Measurements from ENCODE around the gene SINHCAF.
"Not testable (repeated sequence)": the region's sequence is repeated elsewhere in the genome, so short reads cannot be mapped to it uniquely, and the experiment has no call there.

SINHCAF gene

GRCh38 chr12:31259136-31259886 is 66.6 kb downstream of the SINHCAF start:
- no peak for DNase-seq

DNA sequence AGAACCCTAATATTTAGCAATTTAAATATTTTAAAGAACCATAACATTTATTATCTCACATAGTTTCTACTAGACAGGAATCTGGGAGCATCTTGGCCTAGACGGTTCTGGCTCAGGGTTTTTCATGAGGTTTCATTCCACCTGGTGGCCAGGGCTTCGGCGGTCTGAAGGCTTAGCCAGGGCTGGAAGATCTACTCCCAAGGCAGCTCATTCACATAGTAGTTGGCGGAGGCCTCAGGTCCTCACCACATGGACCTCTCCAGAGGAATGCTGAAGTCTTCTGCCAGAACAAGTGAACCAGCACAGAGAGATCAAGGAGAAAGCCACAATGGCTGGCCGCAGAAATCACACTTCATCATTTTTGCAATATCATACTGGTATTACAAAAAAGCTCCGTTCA is 68.2 kb downstream of the SINHCAF start:
- no peak for DNase-seq

DNA sequence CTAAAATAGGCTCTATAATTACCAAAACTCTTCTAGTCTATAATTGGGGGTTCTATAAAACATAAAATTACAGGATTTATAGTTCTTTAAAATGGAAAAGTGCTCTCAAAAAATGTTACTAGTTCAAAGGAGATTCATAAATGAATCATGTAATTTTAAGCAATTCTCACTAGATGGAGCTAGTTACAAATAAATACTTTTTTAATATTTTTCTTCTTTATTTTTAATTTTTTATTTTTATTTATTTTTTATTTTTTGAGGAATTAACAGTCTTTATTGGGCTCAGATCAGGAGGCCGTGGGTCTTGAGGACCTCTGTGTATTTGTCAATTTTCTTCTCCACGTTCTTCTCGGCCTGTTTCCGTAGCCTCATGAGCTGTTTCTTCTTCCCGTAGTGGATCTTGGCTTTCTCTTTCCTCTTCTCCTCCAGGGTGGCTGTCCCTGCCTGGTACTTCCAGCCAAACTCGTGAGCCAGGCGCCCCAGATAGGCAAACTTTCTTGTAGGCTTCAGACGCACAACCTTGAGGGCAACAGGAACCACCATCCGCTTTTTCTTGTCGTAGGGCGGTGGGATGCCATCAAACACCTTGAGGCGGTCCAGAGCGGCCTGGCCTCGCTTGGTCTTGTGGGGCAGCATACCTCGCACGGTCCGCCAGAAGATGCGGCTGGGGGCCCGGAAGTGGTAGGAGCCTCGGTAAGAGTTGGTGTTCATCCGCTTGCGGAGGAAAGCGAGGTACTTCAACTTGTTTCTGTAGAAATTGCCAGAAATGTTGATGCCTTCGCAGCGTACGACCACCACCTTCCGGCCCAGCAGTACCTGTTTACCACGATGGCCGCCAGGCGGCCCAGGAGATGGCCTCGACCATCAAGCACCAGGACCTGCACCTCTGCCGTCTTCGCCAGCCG is 74.0 kb downstream of the SINHCAF start:
- not testable (repeated sequence) for DNase-seq

GRCh38 chr12:31250179-31250578 is 75.8 kb downstream of the SINHCAF start:
- no peak for DNase-seq

- no peak for DNase-seq
Observed at GRCh38 chr12:31249356-31249755, 76.6 kb downstream of the SINHCAF start.

- DNase-seq = no peak
Observed at GRCh38 chr12:31248815-31249214, 77.1 kb downstream of the SINHCAF start.

DNA sequence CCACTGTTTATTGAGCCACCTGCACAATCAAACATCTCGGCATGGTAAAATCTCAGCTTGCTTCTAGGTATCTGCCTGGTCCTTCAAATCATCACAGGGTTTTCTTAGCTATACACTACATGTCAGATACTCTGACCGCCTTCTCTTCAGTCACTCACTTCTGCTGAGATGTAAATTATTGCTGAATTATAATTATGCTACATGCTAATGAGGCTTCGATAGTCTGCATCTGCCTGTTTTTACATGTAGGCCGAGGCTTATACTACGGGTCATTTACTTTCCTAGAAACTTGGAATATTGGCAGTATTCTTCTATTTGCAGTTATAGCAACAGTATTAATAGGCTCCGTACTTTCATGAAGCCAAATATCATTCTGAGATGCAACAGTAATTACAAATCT is 77.6 kb downstream of the SINHCAF start:
- no peak for DNase-seq

GRCh38 chr12:31246470-31246850 is 79.5 kb downstream of the SINHCAF start:
- DNase-seq = no peak

DNA sequence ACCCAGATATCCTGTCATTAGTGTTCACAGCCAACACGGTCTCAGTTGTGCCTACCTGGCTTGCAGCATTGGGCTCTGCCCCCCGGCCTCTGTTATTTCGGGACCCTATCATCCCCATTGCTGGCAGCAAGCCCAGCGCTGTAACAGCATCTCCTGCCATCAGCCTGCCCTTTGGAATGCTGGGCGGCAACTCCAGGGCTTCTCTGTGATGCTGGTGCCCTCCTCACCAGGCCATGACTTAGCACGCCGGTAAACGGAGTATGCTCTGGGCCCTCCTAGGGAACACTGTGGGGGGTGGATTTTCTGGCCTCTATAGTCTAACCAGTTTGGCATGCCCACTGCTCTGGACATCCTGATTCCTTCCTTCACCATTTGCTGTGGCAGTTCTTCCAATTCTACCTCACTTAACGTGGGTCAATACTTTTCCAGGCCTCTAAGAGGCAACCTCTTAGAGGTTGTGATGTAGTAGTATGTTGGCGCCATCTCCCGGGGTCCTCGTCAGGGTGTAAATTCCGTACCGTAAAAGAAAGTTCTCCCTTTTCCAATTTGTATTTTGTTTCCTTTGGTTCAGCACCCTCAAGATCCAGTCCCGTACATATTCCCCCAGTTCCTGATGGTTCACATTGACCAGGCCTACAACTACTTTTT is 80.0 kb downstream of the SINHCAF start:
- no peak for DNase-seq

DNA sequence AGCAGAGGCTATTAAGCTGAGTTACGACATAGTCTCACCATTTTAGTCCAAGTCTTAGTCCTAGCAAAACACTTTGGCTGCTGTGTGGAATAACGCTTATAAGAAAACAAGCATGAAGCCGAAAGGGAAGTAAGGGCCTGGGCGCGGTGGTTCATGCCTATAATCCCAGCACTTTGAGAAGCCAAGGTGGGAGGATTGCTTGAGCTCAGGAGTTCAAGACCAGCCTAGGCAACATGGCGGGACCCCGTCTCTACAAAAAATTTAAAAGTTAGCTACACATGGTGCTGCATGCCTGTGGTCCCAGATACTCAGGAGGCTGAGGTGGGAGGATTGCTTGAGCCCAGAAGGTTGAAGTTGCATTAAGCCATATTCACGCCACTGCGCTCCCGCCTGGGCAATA is 83.5 kb downstream of the SINHCAF start:
- DNase-seq = not testable (repeated sequence)

- DNase-seq = peak; percentile 79
Observed at GRCh38 chr12:31238764-31239387, 87.1 kb downstream of the SINHCAF start.

- not testable (repeated sequence) for DNase-seq
Observed at GRCh38 chr12:31238333-31238732, 87.6 kb downstream of the SINHCAF start.

- no peak for DNase-seq
Observed at GRCh38 chr12:31236998-31237637, 88.8 kb downstream of the SINHCAF start.

- DNase-seq = peak; percentile 43
Observed at GRCh38 chr12:31235868-31236395, 90.0 kb downstream of the SINHCAF start.

DNA sequence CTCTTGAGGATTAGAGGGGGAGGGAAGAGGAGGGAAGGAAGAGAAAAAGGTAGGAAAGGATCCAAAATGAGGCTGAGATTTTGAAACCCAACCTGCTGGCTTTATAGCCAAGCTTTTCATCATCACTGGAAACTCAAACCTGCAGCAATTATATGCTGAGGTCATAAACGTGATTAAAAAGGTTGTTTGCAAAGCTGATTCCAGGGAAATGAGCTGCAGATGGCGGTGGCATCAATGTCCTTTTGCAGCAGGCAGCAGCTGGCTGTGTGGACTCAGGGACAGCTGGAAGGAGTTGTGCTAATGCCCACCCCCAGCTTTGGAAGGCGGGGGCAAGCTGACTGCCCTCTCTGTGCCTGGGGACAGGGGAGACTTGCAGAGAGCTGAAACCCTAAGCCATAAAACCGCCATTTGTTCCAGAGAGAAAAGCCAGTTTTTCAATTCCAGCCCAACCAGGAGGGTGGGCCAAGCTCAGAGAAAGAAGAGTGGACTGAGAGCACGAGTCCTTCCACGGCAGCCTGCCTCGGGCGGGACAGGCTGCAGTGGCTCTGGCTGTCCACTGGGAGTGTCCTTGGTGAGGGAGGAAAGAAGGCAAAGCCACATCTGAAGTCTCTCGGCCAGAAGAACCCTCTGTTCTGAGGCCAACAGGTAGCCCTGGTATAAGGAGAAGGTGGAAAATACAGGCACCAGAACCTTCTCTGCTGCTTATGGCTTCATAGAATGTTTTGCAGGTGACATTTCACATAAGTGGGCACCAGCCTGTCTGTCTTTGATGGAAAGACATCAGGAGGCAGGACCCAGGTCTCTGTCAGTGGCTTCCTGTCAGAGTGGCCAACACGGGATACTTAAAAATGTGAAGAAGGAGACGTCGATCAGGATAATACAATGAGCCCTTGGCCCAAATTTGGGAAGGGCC is 90.7 kb downstream of the SINHCAF start:
- DNase-seq = peak; percentile 98

DNA sequence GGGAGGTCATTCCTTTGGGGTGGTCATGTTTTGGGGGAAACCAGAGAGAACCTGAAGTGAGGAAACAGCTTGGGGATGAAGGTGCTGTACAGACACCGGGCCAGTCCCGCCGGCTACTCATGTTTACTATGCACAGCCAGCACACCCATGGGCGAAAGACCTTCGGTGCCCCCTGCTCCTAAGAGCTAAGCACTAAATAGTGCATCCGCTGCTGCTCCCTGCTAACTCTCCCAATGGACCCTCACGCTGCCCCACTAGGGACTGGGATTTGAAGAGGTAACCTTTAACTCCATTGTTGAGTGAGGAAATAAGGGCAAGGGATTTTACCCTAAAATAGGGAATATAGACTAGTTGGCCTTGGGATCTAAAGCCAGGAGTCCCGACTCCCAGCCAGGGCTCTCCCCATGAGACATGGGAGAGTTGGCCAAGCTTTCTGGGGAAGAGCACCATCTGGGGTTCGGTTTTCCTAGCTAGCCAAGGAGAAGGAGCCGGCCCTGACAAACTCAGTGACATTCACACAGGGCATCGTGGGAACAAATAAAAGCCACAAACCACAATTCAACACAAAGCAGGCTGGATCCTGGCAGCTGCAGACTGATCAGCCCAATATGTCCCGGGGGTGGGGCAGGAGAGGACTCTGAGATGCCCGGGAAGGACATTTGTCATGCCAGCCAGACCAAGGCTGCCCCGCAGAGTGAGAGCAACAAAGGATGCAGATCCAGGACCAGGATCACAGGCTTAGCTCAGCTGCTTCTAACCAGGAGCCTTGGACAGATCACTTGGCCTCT is 91.7 kb downstream of the SINHCAF start:
- peak; percentile 80 for DNase-seq

DNA sequence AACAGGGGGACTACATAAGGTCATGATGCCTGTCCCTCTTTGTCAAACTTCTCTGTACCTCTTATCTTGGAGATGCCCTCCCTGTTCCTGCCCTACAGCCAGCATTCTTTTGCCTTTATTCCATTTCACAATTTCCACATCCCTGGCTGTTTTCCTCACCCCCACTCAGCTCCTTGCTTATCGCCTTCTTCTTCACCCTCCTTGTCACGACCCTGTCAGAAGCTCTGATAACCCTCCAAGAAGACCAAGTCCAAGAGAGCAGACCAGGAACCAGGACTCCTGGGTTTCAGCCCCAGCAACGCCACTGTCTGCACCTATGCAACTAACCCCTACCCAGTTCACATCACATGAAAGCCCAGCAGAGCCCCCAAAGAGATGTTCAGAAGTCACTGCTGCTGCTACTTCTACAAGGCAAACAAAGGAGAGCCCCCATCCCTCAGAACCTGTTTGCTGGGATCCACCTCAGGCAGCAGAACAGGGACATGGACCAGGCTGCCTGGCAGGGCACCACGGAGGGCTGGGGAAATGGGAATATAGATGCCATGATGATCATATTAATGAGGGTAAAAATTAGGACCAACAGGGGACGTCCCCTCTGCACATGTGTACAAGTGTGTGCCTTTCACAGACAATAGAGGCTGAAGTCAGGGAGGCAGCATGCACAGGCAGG is 92.8 kb downstream of the SINHCAF start:
- no peak for DNase-seq

GRCh38 chr12:31232361-31232965 is 93.5 kb downstream of the SINHCAF start:
- no peak for DNase-seq
